Heart left ventricle (tissue), 13 donors: ENCODE data around the gene PGF.

Source experiments
- CTCF ChIP-seq, 12 donors: fragments of 200-600 bp; sonication (generic) in 4 of 12; IDR thresholded peaks; one replicate each; pipeline versions ENCODE4 v1.5.0 to v1.8.0; 2018 to 2022; ENCODE audit warnings: antibody characterized with exemption in 12 of 12, mild to moderate bottlenecking in 5 of 12
- POLR2A ChIP-seq, 2 donors: fragments of 450-650 bp; IDR thresholded peaks; one replicate each; pipeline ENCODE4 v1.6.1; 2017; ENCODE audit warnings: antibody characterized with exemption in 2 of 2, mild to moderate bottlenecking in 2 of 2, moderate library complexity in 2 of 2
- donor health status: ischemic (EF 13 %, LVEDD 7.1; RV severe dilation, severe dysfunction).
- donor health status: DM: no; HTN: yes; CAD: no.
- donor health status: DM: no; HTN: no; CAD: no.
- donor health status: ischemic (EF 25% LVEDD 6.9; RV normal size, moderate dysfunction).
- donor health status: ischemic (EF 25% LVEDD 5.7; RV mildly dilated, moderate dysfunction).
- donor health status: ischemic (EF 35%, LVEDD 5.7; RV mildly dilated, moderate dysfunction).
- donor health status: nonischemic (EF 11% LVEDD 7.7; RV severe dilation, severe dysfunction).
- donor health status: DM: yes; HTN: yes; CAD: no.
- donor health status: PGD.
- donor health status: ischemic (EF 29% LVEDD 5.4; RV normal size, mild dysfunction).
- donor health status: nonischemic (EF 23%, LVEDD 6.1; RV moderate dilation, normal function).

- TF ChIP-seq CTCF (IDR thresholded peaks at IDR 0.05) (no peak), POLR2A (IDR thresholded peaks at IDR 0.05) (no peak)
These were observed 38.2 kb downstream of the PGF start for GRCh38 chr14:74917178-74917543.
